CD4-positive, alpha-beta T cell treated with Interleukin-15 for 4 hours (primary cell): Measurements from ENCODE around the gene NR2F1.
A peak's percentile ranks its signal among the peaks of the same experiment; 100 is the strongest.

ENCODE experiments used
- DNase-seq: peaks from one replicate; pipeline ENCODE4 v3.0.0-alpha.2; 2020; ENCODE audit warnings: low spot score

NR2F1 gene

DNA sequence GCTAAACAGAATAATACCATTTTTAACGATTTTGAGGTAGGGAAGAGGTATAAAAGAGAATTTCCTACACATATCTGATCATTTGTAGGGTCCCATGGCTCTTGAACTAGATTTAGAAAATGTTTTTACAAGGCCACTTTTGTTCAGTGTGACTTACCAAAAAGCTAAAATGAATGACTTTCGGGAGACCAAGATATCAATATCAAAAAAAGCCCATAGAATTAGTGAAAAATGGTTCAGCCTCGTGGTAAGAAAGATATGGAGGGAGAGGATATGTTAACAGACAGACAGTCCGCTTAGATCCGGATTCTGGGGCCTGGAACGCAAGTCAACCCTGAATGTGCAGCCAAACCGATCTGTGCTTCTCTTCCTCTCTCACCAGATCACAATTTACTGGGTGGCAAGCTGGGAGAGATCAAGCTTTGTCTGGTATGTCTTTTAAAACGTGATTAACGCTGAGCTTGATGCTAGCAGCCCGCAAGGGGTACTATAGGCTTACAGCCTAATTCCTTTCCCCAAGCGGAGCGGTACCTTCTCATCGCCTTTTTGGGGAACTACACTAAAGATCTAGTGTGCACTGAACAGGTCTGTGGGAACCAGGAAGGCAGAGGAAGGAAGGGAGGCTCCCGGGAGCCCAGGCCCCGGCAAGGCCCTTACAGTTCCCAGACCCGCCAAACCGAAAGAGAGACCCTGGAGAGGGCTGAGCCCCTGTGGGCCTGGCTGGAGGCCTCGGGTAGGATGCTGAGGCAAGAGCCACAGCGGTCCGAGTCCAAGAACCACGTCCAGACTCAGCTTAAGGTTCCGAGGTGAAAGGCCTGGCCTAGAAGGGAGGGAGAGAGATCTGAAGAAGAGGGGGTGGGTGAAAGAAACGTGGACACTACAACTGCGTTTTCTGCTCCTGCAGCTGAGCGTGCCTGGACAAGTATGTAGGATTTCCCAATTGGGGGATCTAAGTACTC is 4.9 kb upstream of the NR2F1 start:
- DNase-seq: no peak

DNA sequence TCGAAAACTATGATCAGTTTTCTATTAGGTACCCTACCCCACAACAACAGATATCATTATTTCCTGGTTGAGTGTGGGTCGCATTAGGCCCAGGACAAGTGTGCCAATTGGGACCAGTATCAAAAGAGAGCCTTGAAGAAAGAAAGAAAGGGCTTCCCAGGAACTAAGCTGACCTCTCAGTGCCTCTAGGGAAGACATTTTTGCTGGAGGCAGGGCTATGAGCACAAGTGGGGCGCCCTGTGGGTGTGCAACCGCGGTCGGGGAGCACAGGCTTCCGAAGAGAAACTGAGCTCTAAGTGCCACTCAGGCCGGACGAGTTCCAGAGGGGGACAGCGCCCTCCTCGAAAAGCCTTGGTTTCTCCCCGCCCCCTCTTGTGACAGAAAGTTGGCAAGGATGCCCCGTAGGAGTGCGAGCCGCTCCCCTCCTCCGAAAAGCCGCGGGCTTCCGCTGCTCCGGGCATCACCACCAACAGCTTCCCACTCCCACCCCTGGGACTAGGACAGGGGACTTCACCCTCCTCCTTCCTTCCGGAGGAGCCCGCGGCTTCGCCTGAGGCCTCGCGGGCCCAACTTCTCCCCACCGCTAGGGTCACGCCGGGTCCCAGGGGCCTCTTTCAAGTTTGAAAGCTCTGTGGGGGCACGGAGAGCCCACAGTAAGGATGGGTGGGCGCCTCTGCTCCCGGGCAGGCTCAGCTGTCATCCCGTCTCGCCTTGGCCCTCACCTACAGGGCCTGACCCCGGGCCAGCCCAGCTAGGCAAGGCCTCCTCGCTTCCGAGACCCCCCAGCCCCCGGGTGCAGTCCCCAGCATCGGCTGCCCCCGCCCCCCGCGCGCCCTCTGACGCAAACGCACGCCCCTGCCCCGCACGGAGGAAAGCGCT is 4.0 kb upstream of the NR2F1 start:
- no peak for DNase-seq

DNA sequence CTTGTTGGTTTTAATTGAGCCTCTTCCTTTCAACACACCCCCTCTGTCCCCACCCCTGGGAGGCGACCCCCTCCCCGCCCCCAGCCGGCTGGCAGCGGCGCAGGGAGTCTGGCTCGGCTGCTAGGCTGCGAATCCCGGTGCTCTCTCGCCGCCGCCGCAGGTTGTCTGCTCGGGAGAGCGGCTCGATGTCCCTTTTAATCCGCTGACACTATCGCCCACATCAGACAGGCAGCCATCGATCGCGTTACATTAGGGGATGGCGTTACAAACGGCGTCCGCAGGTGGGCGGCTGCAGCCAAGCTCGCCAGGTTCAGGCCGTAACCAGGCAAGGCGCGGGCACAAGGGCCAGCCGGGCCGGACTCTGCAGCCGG is 3.3 kb upstream of the NR2F1 start:
- no peak for DNase-seq

DNA sequence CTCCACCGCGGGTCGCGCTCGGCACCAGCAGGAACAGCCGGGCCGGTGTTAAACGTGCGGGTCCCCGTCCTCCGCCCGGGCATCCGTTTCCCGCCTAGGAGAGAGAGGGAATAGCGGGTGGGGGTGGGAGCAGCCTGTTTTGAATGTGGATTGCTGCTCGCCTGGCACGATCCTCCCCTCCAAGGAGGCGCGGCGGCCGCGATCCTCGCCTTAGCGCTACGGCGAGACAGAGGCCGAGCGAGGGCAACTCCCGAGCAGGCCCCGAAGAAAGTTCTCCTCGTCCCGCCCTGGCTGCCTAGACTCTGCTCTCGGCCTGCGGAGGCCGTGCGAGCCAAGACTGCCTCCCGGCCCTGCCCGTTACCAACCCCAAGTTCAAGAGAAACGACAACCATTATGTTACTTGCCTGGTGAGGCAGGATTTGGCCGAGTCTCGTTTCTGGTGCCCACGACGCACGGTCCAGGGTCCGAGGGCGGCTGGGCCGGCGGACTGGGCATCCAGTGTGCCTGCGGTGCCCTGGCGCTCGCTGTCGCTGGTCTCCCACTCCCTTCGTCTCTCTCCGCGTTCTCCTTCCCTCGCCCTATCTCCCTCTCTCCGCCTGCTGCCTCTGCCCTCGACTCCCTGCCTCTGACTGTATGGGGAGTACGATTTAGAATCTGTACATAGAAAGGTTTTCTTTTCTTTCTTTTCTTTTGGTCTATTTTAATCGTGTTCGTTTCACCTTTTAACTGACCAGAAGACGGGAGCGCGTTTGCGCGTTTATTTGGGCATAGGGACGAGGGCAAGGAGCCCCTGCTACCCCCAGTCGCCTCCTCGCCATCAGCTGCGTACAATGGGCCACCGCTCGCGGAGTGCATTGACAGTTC is 2.7 kb upstream of the NR2F1 start:
- DNase-seq: no peak

DNA sequence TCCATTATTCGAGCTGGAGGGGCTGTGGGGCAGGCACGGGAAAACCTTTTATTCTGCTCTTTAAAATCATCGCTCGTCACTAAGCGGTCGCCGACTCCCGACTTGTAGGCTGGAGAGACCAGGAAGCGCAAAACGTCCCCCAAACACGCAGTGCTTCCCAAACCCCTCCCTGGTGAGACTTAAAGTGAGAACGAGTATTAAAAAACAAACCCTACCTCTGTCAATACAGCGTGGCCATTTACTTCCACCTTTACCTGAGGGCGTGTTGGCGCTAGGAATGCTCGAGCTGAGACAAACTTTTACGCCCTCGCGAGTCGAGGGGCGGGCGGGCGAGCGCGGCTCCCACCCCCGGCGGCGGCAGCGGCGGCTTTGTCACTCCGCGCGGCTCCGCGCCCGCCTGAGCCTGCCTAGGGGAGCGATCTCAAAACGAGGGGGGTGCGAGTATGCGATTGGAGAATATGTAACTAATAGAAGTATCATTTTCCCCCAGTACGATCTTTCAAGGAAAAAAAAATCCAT is 2.0 kb upstream of the NR2F1 start, which contains the start of gene NR2F1-AS1:
Gene NR2F1-AS1 (minus strand): TSS at position 293 of the 519 bp plus-strand sequence.
- no peak for DNase-seq

DNA sequence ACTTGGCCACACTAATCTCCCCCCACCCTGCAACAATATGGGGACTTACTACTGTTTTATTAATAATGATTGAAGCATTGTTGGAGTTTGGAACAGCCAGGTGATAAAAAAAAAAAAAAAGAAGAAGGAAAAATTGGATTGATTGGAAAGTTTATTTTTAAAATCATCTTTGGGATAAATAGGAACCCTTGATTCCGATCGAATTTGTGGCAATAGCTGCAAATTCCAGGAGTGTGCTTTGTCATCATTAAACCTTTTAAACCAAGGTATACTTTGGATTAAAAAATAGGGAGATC is 907 bp upstream of the NR2F1 start:
- DNase-seq: no peak

DNA sequence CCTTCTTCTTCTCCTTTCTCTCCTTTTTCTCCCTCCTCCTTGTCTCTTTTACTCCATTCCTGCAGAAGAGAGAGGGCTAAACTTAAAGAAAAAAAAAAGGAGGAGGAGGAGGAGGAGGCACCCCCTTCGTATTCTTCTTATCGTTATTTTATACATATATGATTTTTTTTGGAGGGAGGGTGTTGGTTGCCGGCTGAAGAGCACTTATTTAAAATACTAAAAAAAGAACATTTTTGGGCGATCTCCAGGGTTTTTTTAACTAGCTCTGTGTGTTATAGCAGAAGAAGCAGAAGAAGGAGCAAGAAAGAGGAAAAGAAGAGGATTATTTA is 381 bp downstream of the NR2F1 start:
- no peak for DNase-seq

DNA sequence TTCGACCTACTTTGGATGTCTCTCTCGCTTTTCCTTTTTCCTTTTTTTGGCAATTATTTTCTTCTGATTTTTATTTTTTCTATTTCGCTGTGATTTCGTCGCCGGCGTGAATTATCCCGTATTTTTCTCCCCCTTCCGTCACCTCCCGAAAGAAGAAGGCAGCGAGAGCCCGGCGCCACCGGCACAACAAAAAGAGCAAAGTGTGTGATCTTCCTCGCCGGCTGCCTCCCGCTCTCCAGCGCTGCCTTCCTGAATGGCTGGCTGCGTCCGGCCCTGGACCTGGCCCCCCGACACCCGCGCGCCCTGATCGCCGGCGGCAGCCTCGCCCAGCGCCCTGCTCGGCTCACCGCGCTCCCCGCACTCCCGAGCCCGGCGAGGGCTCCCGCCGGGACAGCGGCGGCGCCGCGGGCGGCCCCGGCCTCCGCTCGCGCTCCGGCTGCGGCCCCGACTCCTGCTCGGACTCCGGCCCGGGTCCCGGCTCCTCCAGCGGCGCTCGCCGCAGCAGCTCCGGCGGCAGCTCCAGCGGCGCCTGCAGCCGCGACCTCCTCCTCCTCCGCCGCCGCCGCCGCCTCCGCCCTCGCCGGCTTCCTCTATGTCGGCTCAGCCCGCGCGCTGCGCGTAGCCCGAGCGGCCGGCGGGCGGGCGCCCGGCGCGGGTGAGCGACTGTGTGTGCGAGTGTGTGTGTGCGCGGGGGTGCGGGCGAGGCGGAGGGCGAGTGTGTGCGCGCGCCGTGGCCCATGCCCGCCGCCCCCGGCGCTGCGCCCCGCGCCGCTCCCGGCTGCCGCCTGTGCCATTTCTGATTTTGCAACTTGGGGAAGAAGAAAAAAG is 960 bp downstream of the NR2F1 start:
- DNase-seq: peak; percentile 16

DNA sequence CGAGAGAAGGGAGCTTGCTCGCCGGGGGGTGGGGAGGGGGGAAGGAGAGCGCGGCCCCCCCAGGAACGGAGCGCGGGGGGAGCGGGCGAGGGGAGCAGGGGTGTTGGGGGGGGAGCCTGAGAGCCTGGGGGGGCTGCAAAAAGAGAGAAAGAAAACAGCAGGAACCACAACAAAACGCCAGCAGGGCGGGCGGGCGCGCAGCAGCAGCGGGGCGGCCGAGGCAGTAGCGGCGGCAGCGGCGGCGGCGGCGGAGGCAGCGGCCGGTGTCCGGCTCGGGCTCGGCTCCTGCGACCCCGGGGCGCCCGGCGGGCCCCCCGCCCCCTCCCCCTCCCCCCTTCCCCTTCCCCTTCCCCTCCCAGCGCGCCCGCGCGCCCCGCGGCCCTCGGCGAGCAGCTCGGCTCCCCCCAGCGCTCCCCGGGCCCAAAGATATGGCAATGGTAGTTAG is 1.6 kb downstream of the NR2F1 start:
- no peak for DNase-seq

DNA sequence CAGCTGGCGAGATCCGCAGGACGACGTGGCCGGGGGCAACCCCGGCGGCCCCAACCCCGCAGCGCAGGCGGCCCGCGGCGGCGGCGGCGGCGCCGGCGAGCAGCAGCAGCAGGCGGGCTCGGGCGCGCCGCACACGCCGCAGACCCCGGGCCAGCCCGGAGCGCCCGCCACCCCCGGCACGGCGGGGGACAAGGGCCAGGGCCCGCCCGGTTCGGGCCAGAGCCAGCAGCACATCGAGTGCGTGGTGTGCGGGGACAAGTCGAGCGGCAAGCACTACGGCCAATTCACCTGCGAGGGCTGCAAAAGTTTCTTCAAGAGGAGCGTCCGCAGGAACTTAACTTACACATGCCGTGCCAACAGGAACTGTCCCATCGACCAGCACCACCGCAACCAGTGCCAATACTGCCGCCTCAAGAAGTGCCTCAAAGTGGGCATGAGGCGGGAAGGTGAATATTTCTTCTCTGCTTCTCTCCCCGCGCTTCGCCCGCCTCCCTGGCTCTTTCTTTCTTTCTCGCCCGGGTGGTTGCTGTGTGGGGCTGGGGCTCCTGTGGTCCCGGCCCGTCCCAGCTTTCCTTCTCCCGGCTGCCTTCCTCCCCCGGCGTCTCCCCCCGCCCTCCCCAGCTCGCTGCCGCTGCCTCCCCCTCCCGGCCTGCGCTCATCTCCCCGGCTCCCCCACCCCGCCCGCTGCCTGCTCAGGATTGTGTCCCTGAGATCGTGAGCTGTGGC is 2.2 kb downstream of the NR2F1 start:
- DNase-seq: no peak

DNA sequence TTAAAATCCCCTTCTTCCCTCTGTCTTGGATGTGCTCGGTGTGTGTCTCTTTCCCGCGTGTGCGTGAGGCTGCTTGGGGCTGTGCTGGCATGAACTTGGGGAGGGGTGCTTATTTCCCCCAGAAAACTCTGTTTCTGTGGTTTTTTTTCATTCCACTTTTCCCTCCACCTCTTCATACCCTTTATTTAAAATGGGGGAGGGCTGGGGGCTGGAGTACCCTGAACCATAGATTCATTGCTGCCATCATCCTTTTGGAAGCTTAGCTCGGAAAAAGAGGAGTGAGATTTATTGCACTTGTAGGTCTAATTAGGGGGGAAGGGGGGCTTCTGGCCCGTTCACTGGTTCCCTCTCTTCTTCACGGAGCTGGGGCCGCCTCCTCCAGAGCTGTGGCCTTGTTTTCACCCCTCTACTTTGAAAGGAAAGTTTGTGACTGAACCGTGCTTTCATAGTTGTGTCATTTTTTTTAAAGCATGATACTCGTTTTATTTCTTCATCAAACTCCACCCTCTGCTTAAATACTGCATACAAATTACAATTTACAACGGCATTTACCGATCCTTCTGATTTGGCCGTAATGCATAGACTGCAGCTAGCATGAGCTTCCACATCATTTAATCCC is 2.9 kb downstream of the NR2F1 start:
- DNase-seq: no peak

DNA sequence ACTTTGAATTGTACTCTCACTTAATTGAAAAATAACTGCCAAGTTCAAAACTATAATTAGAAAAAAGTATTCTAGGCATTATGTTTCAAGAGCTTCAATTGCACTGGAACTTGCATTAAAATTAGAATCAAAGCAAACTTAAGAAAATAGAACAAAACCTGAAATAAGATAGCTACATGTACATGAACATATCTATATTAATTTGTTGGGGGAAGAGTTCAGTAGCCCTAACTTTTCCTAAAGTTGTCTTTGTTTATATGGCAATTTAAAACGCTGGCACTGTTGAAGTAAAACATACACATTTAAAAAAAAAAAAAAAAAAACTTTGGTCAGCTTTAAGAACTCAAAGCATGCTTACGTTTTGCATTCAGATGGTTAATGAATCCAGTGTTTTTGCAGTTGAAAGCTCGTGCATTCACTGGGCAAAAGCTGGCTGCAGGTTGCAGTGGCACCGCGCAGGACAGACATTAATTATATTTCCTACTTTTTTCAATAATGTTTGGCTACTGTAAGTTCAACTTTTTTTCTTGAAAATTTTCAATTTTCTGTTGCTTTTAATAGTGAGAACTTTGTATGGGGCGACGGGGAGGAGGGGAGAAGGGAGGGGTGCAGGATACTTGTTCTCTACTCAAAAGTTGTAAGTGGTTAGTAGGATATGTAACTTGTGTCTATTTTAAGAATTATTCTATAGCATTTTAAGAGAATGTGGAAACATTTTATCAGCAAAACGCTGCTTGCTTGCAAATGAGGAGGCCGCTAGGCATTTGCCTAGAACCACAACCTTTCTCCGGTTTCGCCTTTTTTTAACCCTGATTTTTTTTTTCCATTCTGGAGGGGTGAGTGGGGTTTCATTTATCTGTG is 3.9 kb downstream of the NR2F1 start:
- DNase-seq: no peak

DNA sequence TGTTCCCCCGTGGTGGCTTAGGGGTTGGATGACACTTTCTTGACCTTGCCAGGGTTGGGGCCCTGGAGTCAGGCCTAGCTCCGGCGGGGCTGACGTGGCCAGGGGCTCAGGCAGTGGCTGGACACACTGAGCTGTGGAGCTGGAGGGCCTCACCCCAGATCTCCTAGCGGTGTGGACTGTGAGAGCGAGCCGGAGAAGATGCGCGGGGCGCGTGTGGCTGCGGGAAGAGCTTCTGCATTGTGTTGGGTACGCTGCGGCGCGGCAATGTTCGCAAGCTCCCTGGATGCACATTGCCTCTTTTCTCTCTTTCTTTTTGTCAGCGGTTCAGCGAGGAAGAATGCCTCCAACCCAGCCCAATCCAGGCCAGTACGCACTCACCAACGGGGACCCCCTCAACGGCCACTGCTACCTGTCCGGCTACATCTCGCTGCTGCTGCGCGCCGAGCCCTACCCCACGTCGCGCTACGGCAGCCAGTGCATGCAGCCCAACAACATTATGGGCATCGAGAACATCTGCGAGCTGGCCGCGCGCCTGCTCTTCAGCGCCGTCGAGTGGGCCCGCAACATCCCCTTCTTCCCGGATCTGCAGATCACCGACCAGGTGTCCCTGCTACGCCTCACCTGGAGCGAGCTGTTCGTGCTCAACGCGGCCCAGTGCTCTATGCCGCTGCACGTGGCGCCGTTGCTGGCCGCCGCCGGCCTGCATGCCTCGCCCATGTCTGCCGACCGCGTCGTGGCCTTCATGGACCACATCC is 4.8 kb downstream of the NR2F1 start:
- no peak for DNase-seq

DNA sequence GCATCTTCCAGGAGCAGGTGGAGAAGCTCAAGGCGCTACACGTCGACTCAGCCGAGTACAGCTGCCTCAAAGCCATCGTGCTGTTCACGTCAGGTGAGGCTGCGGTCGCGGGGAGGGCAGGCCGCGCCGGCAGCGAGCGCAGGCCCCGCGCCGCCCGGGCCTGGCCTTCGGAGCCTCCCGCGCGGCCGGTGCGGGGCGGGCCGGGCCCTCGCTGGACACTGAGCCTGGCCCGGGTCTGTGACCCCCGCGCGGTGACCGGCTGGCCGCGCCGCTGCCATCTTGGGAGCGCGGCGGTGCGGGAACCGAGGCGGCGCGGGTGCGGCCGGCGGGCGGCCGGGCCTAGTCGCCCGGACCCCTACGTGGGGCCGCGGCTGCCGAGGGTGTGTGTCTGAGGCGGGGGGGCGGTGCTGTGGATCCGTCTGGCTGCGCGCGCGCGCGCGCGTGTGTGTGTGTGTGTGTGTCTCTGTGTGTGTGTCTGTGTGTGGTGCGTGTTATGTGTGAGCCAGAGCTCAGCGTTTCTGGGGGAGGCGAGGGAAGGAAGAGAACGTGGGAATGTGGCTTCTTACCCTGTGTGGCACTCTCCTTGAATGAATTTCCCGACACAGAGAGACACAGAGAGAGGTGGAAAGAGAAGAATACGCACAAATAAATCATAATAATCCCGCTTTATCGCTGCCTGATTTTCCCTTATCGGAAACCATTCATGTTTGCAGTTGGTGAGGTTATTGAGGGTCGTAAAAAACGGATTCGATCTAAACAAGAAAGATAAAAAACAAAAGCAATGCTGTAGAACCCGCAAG is 5.5 kb downstream of the NR2F1 start:
- DNase-seq: no peak

DNA sequence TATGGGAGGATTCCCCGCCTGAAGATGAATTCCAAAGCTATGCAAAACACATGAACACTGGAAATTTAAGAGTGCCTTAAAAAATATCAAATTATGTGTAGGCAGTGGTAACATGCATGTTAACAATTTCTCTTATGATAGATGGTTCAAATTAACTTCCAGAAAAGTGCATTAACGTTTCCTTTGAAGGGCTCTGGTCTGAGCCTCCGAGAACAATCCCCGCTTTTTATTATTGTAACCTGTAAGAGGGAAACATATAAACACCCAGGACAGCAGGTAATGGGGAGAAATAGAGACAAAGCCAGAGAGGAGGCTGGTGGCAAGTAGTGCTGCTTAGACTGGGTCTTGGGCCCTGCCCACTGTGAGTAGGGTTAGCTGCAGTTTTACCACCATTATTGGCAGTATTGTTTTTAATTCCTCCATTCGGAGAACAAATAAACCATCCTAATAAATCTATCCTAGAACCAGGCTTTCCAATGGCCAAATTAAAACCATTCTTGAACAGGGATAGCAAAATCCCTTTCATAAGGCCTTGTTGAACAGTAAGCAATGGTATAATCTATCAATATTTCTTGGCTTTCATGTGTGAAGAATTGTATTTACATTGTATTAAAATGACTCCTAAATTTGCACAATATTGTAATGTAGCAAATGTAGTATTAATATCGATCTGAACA is 6.3 kb downstream of the NR2F1 start:
- no peak for DNase-seq

DNA sequence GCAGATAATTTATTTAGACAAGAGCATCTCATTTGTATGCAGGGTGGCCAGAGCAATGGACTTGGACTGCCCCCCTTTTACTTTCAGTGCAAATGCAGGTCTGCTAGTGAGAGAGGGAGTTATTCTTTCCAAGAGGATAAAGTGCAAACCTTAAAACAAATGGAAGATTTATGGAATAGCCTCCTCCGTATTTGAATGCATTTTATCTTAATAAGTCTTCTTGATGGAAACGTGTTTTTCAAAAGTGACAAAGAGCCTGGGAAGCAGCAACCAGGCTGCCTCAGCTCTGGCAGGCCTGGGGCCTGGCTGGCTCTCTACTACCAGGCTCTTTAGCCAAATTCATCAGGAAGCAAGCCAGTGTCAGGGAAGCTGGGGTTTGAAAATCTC is 6.8 kb downstream of the NR2F1 start:
- no peak for DNase-seq

DNA sequence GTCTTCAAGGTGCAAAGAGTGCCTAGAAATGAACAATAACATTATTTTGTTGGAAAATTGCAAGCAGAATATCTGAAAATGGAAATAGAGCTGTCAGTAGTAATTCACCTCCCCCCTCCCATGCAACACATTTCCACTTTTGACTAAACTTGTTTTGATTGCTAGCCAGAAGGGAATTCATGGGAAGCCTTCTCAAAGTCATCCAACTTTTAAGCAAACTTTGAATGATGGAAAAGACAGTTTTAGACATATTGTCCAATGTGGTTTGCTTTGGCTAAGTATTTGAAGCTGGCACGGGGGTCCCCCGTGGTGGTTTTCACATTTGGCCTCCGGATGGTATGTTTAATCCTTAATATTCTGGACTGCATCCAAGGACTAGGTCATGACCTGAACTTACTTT is 7.5 kb downstream of the NR2F1 start:
- DNase-seq: no peak
